Stimulated activated CD4-positive, alpha-beta T cell treated with anti-CD3 and anti-CD28 coated beads, Interleukin-15, amount 100 ng/mL, for 48 hours (primary cell): ENCODE results near the gene IZUMO1R.
"Not testable (repeated sequence)": the region's sequence is repeated elsewhere in the genome, so short reads cannot be mapped to it uniquely, and the experiment has no call there.

Experiments
- DNase-seq, 2 donors: peaks; one replicate each; pipeline ENCODE4 v3.0.0-alpha.2; 2020; ENCODE audit warnings: low read depth in 2 of 2

The IZUMO1R gene

DNA sequence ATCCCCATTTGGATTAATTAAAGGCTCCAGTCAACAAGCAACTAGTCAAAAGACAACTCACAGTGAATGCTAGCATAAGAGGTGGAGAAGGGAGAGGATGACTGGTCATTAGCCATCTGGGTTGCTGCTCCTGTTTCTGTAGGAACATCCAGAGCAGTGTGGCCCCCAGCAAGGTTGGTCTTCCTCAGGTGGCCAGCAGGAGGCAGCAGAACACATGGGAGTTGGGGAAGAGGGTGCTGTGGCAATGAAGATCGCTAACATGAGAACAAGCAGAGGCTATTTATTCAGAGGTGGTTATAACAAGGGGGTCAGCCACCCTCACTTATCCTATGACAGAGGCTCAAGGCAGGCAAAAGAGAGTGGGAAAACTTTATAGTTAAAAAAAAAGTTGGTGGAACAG lies 21.3 kb downstream of the IZUMO1R start:
- peak; percentile 19 to 30 for DNase-seq

DNA sequence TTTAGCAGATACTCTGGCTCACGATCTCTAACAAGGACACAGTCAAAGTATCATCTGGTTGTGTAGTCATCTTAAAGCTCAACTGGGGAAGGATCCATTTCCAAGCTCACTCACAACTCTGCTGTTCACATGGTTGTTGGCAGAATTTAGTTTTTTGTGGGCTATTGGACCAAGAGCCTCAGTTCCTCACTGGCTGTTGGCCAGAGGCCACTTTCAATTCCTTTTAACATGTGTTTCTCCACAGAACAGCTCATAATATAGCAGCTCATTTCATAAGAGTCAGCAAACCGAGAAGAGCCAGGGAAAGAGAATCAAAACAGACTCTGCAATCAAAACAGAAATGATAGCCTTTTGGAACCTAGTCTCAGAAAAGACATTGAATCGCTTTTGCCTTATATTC lies 22.6 kb downstream of the IZUMO1R start:
- no peak for DNase-seq

DNA sequence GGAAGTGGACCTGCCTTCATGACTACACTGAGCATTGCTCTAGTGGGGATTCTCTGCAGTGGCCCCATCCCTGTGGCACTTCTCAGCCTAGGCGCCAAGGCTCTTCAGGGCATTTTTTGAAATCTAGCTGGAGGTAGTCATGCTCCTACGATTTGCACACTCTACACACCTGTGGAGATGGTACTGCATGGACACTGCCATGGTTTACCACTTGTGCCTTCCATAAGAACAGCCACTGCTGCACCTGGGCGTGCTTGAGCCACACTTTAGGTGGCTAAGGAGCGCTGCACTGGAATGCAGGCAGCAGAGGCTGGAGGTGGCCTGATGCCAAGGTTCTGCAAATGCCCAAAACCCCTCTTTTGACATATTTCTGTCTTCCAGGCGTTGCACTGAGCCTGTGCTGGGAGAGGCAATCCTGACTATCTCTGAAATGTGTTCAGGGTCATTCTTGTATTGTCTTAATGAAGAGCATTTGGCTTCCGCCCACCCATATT lies 24.3 kb downstream of the IZUMO1R start:
- DNase-seq = no peak

DNA sequence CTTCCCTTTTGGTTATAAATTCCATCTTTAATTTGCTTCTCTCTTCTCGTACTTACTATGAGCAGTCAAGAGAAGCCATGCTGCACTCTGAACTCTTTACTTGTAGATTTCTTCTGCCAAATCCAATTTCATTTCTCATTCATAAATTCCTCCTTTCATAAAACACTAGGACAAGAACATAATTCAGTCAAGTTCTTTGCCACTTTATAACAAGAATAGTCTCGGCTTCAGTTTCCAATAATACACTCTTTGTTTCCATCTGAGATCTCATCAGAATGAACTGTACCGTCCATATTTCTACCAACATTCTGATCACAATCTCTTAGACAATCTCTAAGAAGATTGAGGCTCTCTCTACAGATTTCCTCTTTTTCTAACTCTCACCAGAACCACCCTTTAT lies 25.1 kb downstream of the IZUMO1R start:
- no peak for DNase-seq

DNA sequence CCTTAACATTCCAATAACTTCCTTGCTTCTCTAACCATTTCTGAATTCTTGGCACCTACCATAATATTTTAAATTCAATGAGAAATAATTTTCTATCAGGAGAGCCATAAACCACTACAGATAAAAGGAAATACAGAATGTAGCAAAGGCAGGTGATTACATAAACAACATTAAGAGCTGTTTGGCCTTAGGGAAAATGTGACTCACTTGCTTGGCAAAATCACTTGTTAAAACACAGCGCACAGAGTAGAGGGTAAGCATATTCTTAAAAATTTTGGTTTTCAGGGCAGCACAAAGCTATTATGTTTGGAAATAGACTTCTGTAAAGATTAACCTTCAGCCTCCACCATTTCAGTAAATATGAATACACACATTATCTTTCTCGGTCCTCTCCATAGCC lies 26.4 kb downstream of the IZUMO1R start:
- no peak for DNase-seq

DNA sequence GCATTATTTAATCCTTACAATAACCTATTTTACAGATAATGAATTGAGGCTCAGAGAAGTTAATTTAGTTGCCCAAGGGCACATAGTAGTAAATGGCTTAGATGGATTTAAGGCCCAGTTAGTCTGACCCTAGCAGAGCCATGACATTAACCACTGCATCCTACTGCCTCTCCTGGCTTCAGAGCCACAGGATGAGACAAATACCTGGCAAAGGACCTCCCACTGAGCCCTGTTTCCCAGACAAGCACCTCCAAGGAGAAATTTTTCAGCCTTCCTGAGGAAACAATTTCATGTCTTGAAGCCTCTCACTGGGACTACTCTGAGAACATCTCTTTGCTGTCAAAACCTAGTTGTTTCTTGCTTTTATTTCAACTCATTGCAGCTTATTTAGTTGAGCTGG lies 28.4 kb downstream of the IZUMO1R start:
- DNase-seq = no peak

DNA sequence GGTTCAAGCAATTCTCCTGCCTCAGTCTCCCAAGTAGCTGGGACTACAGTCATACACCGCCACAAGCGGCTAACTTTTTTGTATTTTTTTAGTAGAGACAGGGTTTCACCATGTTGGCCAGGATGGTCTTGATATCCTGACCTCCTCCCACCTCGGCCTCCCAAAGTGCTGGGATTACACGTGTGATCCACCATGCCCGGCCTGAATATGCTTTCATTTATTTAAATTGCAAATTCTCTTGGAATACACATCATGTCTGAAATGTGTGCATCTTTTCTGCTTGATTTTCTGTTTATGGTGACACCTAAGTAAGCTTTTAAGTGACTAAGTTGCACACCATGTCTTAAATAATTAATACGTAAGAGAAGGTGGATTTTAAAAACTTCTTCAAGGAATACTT lies 31.7 kb downstream of the IZUMO1R start:
- no peak for DNase-seq

DNA sequence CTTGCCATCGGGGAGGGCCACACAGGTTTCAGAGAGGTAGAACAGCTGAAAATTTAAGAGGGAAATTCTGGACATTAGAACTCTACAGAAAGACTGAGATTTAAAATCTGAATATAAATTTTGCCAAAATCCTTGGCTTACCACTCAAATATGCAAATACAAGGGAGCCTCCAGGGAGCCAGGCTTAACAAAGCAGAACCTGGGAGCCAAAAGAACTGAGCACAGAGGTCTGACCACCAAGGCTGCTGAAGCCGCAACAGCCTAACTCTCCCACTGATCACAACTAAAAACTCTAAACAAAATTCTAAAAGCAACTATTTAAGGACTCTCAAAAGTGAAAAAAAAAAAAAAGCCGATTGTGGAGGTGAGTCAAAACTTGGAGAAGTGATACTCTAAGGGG lies 34.3 kb downstream of the IZUMO1R start:
- DNase-seq = no peak

DNA sequence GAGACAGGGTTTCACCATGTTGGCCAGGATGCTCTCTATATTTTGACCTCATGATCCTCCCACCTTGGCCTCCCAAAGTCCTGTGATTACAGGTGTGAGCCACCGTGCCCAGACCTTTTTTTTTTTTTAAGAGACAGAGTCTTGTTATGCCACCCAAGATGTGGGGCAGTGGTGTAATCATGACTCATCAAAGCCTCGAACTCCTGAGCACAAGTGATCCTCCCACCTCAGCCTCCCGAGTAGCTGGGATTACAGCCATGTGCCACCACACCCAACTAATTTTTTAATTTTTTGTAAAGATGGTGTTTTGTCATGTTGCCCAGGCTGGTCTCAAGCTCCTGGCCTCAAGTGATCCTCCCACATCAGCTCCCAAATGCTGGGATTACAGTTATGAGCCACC lies 37.9 kb downstream of the IZUMO1R start:
- DNase-seq = no peak

DNA sequence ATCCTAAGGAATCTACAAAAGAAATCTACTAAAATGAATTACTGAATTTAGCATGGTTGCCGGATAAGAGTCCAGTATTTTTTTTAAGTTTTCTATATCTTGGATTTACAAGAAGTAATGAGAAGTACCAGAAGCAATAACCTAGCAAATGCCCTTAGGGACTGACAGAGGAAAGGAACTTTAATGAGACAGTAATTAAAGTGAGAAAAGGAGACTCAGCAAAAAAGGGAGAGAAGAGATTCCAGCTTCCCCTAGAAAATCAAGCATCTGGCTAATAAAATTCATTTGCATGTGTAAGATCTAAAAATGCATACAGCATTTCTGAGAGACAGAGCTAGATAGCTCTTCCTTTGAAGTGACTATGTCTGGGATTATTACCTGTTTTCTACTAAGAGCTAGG lies 39.1 kb downstream of the IZUMO1R start:
- DNase-seq = no peak

DNA sequence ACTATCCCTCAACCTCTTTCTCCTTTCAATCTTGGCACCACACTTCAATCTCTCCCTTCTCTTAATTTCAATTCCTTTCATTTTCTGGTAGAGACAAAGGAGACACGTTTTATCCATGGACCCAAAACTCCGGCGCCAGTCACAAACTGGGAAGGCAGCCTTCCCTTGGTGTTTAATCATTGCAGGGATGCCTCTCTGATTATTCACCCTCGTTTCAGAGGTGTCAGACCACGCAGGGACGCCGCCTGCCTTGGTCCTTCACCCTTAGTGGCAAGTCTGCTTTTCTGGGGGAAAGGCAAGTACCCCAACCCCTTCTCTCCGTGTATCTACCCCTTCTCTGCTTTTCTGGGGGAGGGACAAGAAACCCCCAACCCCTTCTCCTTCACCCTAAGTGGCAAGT lies 41.9 kb downstream of the IZUMO1R start:
- DNase-seq = not testable (repeated sequence)

DNA sequence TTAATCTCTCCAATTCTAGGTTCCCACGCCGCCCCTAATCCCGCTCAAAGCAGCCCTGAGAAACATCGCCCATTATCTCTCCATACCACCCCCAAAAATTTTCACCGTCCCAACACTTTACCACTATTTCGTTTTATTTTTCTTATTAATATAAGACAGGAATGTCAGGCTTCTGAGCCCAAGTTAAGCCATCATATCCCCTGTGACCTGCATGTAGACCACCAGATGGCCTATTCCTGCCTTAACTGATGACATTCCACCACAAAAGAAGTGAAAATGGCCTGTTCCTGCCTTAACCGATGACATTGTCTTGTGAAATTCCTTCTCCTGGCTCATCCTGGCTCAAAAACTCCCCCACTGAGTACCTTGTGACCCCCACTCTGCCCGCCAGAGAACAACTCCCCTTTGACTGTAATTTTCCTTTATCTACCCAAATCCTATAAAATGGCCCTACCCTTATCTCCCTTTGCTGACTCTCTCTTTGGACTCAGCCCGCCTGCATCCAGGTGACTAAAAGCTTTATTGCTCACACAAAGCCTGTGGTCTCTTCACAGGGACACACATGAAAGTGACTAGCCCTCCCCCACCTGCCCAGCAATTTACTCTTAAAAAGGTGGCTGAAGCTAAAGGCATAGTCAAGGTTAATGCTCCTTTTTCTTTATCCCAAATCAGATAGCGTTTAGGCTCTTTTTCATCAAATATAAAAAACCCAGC lies 46.6 kb downstream of the IZUMO1R start:
- DNase-seq = not testable (repeated sequence)
